Endothelial cell of hepatic sinusoid (primary cell): Measurements from ENCODE around the gene POLA2.

Experiments used
- in situ Hi-C: cut with HindIII; loops from 2 replicates; pipeline ENCODE4 v1.10.0; 2017; ENCODE audit warnings: low sequenced_read_pairs

Gene POLA2, protein sequence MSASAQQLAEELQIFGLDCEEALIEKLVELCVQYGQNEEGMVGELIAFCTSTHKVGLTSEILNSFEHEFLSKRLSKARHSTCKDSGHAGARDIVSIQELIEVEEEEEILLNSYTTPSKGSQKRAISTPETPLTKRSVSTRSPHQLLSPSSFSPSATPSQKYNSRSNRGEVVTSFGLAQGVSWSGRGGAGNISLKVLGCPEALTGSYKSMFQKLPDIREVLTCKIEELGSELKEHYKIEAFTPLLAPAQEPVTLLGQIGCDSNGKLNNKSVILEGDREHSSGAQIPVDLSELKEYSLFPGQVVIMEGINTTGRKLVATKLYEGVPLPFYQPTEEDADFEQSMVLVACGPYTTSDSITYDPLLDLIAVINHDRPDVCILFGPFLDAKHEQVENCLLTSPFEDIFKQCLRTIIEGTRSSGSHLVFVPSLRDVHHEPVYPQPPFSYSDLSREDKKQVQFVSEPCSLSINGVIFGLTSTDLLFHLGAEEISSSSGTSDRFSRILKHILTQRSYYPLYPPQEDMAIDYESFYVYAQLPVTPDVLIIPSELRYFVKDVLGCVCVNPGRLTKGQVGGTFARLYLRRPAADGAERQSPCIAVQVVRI

GRCh38 chr11:65261591-65262380 lies at the start of gene POLA2:
TSS of gene POLA2 (plus strand) at chr11:65261962. CDS start at chr11:65262293, 331 bp downstream.
- in situ Hi-C loops, result no loop called here

DNA sequence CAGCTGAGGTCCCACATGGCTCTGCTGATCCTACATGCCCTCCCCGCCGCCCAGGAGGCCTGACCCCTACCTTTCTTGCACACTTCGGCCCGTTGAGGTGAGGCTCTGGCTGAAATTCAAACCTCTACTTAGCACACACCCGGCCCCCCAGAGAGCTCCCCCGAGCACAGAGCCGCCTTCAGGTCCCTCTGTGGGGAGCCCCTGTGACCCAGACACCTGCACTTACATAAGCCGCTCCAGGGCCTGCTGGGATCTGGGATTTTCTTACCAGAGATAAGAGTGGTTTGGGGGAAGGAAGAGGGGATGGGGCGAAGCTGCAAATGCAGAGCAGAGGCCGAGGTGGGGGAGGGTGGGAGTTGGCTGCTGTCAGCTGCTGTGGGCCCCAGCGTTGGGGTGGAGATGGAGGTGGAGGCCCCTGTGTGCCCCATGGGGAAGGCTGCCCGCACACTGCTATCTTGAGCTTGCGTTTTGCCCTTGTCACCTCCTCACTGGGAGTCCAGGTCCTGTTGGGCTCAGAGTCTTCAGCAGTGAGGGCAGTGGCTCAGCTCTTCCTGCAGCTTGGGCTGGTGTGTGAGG lies 49.4 kb upstream of the POLA2 start:
- in situ Hi-C loops, result loop anchor here (5.0 kb wide), 1 partner anchor 95 kb away; the partner anchor contains the start of gene ZNHIT2

- in situ Hi-C loops, result loop anchor here (5.0 kb wide), 1 partner anchor 96 kb away; the partner anchor contains the start of gene ZNHIT2
Measured at GRCh38 chr11:65213322-65214211, 48.2 kb upstream of the POLA2 start.

- in situ Hi-C loops, result loop anchor here (5.0 kb wide), 1 partner anchor 97 kb away; the partner anchor contains the start of gene ZNHIT2
Measured at GRCh38 chr11:65214212-65214845, 47.4 kb upstream of the POLA2 start.

DNA sequence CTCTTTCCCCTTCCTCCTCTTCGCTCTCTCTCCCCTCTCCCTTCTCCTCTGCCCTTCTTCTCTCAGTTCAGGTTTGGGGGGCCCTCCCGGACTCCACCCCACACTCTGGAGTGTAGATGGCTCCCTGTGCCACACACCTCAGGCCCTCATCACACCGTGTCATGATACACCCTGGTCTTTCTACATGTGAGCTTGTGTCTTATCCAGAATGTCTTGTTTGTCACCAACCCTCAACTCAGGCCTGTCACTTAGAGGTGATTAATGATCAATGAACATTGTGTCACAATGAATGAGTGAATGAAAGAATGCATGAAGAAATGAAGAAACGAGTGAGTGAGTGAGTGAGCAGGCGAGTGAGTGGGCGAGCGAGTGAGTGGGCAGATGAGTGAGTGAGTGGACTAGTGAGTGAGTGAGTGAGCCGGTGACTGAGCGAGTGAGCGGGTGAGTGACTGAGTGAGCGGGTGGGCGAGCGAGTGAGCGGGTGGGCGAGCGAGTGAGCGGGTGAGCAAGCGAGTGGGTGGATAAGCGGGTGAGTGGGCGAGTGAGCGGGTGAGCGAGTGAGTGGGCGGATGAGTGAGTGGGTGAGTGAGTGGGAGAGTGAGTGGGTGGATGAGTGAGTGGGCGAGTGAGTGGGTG lies 46.2 kb upstream of the POLA2 start:
- in situ Hi-C loops, result no loop called here

DNA sequence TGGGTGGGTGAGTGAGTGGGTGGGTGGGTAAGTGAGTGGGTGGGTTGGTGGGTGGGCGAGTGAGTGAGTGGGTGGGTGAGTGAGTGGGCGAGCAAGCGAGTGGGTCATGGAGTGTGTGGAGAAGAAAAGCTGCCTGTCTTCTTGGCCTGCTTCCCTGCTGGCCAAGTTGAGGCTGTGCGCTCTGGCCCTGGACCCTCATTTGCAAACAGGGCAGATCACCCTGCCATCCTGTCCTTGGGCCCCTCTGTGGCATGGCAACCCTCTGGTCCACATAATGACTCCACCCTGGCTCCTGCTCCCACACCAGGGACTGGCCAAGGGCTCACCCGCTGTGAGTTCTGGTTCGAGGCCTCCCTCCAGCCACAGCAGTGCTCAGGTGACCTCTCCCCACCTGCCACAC lies 44.9 kb upstream of the POLA2 start:
- in situ Hi-C loops, result no loop called here

DNA sequence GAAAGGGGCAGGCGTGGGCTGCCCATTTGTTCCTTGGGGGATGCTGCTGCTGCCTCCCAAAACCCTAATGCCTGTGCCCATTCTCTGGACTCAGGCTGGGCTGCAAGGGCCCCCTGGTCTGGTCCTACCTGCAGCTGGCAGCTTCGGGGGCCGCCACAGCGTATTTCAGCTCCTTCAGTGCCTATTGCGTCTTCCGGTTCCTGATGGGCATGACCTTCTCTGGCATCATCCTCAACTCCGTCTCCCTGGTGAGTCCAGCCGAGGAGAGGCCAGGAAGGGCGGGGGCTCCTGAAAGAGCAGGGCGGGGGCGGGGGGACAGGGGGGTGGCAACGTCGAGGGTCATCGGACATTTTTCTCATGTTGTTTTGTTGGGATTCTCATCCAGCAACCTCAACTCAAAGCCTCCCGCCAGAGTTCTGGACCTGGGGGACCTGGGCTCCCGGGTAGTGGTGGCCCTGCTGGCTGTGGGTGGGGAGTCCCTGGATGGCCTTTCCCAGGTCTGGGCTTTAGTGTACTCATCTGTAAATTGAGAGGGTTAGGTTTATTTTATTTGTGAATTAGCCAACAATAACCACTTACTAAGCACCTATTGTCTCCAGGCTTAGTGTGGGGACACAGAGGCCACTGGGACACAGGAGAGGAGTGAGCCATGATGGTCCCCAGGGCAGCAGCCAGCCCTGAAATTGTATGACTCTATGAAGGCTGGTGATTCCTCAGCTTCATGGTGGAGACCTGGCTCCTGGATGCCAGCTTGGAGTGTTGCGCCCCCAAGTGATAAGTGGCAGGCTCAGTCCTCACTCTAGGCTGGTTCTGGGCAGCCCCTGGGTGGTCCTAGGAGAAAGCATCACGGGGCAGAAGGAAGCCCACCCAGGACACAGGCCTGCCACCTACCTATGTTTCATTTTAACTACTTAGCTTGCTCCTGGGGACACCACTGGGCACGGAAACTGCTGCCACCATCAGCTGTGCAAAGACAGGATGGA lies 44.0 kb upstream of the POLA2 start:
- in situ Hi-C loops, result no loop called here

DNA sequence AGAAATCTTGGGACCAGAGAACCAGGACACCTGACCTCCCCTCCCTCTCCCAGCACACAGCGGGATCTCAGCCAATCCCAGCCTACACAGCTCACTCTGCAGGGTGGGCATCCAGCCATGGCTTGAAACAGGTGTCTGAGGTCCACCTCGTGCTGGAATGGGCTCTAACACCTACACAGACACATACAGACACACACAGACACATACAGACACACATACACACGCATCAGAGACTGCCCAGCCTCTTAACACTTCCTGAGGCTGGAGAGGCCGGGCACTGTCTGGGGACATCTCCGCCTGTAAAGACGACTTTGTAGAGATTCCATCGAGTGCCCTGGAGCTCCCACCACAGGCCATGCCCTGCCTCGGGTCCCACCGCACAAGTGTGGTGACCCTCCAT lies 43.3 kb upstream of the POLA2 start:
- in situ Hi-C loops, result no loop called here

DNA sequence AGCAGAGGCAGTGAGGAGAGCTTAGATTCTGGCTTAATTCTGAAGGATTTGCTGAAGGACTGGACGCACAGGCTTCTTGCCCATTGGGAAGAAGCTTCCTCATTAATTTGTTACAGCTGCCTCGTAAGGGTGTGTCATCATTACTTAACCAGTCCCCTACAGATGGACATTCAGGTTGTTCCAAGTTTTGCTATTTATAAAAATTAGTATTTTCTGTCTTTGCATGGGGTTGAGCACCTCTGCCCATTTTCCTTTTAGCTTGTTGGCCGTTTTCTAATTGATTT lies 41.9 kb upstream of the POLA2 start:
- in situ Hi-C loops, result no loop called here

DNA sequence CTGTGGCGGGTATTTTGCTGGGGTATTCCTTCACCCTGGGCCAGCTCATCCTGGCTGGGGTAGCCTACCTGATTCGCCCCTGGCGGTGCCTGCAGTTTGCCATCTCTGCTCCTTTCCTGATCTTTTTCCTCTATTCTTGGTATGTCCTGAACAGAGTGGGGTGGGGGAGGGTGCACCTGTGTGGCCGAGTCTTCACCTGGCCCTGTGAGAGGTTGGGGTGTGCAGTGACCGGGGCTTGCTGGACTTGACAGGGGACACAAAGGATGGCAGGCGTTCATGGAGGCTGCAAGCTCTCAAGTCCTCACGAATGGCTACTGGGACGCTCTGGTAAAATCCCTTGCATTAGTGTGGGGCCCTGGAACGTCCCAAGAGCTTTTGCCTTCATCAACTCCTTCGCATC lies 40.7 kb upstream of the POLA2 start:
- in situ Hi-C loops, result no loop called here

- in situ Hi-C loops, result no loop called here
Measured at GRCh38 chr11:65223011-65223410, 38.8 kb upstream of the POLA2 start.

- in situ Hi-C loops, result no loop called here
Measured at GRCh38 chr11:65224930-65225278, 36.9 kb upstream of the POLA2 start.

DNA sequence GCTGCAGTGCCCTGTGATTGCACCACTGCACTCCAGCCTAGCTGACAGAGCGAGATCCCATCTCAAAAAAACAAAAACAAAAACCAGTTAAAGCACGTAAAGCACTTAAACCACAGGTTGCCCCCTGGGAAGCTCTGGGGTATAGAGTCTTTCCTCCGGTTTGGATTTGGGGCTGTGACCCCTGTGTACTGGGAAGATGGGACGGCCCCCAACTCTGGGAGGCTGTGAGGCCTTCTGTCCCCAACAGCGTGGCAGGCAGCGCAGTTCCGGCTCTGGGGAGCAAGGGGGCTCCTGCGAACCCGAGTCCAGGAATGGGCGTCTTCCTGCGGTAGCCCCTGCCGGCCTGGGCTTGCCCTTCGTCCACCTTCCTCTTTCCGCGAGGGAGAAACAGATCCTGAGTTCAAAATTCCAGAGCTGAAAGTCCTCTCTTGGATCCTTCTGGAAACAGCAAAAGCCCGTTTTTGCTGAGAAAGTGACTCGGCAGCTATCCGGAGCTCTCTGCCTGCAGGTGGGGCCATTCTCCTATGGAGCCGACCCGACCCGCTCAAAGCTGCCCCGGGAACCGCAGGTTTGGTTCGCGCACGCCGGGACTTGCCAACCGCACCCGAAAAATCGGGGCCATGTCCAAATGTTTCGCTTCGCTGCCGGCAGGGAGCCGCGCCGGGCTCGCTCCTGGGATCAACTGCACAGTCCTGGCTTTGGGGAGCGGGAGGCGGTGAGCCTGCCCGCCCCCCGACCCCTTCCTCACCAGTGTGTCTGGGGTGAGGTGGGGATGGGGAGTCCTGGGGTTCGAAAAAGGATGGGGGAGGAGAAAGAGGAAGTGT lies 36.3 kb upstream of the POLA2 start:
- in situ Hi-C loops, result no loop called here

DNA sequence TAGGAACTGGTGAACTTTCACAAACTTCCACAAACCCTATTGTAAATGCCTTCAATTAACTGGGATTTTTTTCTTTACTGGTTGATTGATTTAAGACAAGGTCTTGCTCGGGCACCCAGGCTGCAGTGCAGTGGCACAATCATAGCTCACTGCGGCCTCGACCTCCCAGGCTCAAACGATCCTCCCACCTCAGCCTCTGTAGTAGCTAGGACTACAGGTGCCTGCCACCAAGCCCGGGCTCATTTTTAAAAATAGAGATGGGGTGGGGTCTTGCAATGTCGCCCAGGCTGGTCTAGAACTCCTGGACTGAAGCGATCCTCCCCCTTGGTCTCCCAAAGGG lies 35.7 kb upstream of the POLA2 start:
- in situ Hi-C loops, result no loop called here

DNA sequence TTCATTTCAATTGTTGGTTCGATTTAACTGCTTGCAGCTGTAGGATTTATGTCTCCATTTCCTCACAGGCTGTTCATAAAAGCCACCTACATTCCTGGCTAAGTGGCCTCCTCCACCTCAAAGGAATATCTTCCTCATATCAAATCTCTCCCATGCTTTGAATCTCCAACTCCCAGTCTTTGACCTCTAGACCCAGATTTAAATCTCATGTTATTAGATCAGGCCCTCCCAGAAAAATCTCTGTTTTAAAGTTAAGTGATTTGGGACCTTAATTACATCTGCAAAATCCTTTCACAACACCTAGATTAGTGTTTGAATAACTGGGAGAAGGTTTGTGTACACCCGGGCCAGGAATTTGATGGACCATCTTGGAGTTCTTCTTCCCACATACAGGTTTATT lies 33.9 kb upstream of the POLA2 start:
- in situ Hi-C loops, result no loop called here

DNA sequence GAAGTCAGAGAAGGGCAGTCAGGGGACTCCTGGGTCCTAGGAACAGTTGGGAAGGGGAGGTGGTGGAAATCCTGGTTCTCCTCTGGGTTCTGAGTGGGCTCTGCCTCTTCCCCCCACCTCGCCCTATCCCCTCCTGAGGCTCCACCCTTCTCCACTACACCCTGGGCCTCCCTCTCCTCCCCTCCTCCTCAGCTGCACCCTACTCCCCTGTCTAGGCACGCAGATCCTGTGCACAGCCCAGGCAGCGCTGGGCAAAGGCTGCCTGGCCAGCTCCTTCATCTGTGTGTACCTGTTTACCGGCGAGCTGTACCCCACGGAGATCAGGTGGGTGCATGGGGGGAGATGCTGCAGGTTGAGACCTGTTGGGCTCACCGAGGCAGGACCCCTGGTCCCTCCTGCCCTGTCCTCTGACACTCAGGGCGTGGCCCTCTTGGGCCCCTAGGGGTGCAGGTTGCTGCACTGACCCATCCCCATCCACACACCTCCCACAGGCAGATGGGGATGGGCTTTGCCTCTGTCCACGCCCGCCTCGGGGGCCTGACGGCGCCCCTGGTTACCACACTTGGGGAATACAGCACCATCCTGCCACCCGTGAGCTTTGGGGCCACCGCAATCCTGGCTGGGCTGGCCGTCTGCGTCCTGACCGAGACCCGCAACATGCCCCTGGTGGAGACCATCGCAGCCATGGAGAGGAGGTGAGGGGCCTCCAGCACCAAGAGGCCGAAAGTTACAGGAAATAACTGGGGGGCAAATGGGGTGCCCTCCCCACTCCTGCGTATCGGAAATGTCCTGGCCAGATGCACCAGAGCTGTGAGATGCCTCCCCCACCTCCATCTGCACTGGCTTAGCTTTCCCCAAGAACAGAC lies 25.3 kb upstream of the POLA2 start:
- in situ Hi-C loops, result loop anchor here (5.0 kb wide), 1 partner anchor 41 kb away; no protein-coding TSS in a partner anchor

- in situ Hi-C loops, result loop anchor here (5.0 kb wide), 1 partner anchor 39 kb away; no protein-coding TSS in a partner anchor
Measured at GRCh38 chr11:65238302-65238701, 23.5 kb upstream of the POLA2 start.
